Measurements from ENCODE around the gene SASH3.

DNA sequence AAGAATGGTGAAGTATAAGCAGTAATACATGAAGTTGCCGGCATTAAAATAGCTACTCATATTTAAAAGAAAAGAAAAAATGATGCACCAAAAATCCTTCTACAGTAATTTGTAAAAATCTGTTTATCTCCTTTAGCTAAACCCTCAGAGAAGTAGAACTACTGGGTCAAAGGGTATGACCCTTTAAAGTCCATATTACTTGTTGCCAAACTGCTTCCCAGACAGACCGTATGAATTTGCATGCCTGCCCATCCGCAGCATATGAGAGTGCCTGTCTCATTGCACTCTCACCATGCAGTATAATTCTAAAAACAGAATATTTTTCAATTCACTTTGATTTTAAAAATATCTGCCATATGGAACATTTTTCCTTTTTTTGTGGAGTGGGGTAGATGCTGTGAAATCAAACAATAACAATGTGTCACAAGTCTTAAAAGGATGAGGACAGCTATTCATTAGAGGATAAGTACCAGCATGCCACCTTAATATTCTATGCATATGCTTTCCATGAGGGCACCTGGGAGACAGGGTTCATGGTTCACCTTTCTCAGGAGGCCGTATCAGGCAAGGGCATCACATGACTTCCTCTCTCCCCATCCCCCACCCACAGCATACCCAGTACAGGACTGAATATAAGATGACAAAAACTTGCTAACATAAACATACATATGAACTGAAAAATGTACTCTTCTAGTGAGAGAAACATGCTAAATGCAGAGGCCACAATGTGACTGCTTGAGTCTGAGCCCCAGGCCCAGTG, 46.2 kb downstream of the SASH3 start:
- TF ChIP-seq CTCF (IDR thresholded peaks at IDR 0.05; ENCODE audit: insufficient read depth, low read depth, low read length) (no peak), EZH2 (IDR thresholded peaks at IDR 0.05; ENCODE audit: insufficient read depth, low read length) (no peak)
